K562 (cell line): Measurements from ENCODE around the gene UTRN. TPM values are rescaled to one million over a fixed set of nuclear protein-coding genes. Genes with fewer than 3 reads are reported as not detected.

Experiments used
- ATAC-seq: fragments of 200-7000 bp; cut with Tn5 transposase; 3 replicates; pipeline ENCODE4 v1.9.1; 2020; ENCODE audit warnings: moderate library complexity
- BruUV-seq: library from RNA; stranded (reverse); fragments of 400-500 nt; replicated peaks from 2 replicates; lab custom pipeline; 2021; lab: Mats Ljungman, UMichigan
- CTCF ChIA-PET: fragments of 300-600 bp; formaldehyde crosslinking; extraction: SDS; loops from one replicate; lab custom pipeline; 2021; ENCODE audit warnings: low intra/inter-chr PET ratio; lab: Yijun Ruan, JAX
- POLR2A ChIA-PET: fragments of 300-600, 350-650 bp; sonication (Branson Sonifier 250); formaldehyde crosslinking; extraction: SDS; loops from one replicate; lab custom pipeline; 2021; ENCODE audit warnings: antibody characterized with exemption, inconsistent platforms; lab: Yijun Ruan, JAX
- DNase-seq, 4 experiments: peaks; one replicate each; pipeline versions ENCODE4 v3.0.0 to v3.0.0-alpha.2; 2011 to 2018; ENCODE audit warnings: low spot score in 3 of 4, mixed read lengths in 3 of 4; ENCODE audit errors: extremely low read depth in 1 of 4
- FAIRE-seq: peaks from 2 replicates; lab custom pipeline; 2011; peaks lifted over from hg19 to GRCh38; lab: Jason Lieb, UNC
- H2AFZ ChIP-seq: 2 replicates; pipeline ENCODE4 v1.6.0; 2011; ENCODE audit warnings: low read depth, low read length, control low read depth, inconsistent platforms
- H3K27ac ChIP-seq: fragments of 200-600 bp; 3 replicates; pipeline ENCODE4 v1.8.0; 2011; ENCODE audit warnings: low read depth, mild to moderate bottlenecking, control low read depth, inconsistent platforms, low read length, moderate library complexity, mixed read lengths; ENCODE audit errors: extremely low read depth
- H3K27me3 ChIP-seq, 2 experiments: fragments of 300-600 bp in 1 of 2; 2 replicates in 1 of 2; 3 replicates in 1 of 2; pipeline versions ENCODE4 v1.6.0 to v1.8.0; 2011; ENCODE audit warnings: inconsistent platforms in 2 of 2, low read length in 2 of 2, mild to moderate bottlenecking in 1 of 2, mixed read lengths in 1 of 2, moderate library complexity in 1 of 2; ENCODE audit not compliant: control insufficient read depth in 2 of 2, insufficient read depth in 2 of 2
- H3K36me3 ChIP-seq: fragments of 300-600 bp; 3 replicates; pipeline ENCODE4 v1.8.0; 2011; ENCODE audit warnings: mild to moderate bottlenecking, low read length, inconsistent platforms; ENCODE audit not compliant: control insufficient read depth, insufficient read depth
- H3K4me1 ChIP-seq, 2 experiments: fragments of 200-600 bp in 1 of 2; replicated peaks in 1 of 2; 2 replicates in 1 of 2; 3 replicates in 1 of 2; pipeline versions ENCODE4 v1.5.1 to v1.8.0; 2011; ENCODE audit warnings: inconsistent platforms in 2 of 2, low read length in 2 of 2, mild to moderate bottlenecking in 1 of 2, mixed read lengths in 1 of 2, moderate library complexity in 1 of 2; ENCODE audit not compliant: control insufficient read depth in 2 of 2, insufficient read depth in 2 of 2
- H3K4me2 ChIP-seq: 2 replicates; pipeline ENCODE4 v1.6.1; 2011; ENCODE audit warnings: low read length, control low read depth, inconsistent platforms, mixed read lengths; ENCODE audit not compliant: insufficient read depth
- H3K4me3 ChIP-seq: fragments of 200-600 bp; sonication (generic), shearing (Covaris generic); 2 replicates; pipeline ENCODE4 v1.5.1; 2016; ENCODE audit warnings: control low read depth, inconsistent platforms
- H3K79me2 ChIP-seq: fragments of 200-600 bp; 3 replicates; pipeline ENCODE4 v1.8.0; 2011; ENCODE audit warnings: low read length, inconsistent platforms; ENCODE audit not compliant: control insufficient read depth, insufficient read depth
- H3K9ac ChIP-seq, 2 experiments: 2 replicates each; pipeline versions ENCODE4 v1.6.0 to v1.6.1; 2011; ENCODE audit warnings: low read depth in 2 of 2, low read length in 2 of 2, control low read depth in 1 of 2, inconsistent platforms in 1 of 2, mild to moderate bottlenecking in 1 of 2, mixed read lengths in 1 of 2; ENCODE audit not compliant: insufficient read depth in 1 of 2
- H3K9me1 ChIP-seq: one replicate; pipeline ENCODE4 v1.6.0; 2011; ENCODE audit warnings: inconsistent platforms, mild to moderate bottlenecking, low read length, moderate library complexity; ENCODE audit not compliant: control insufficient read depth, insufficient read depth
- H3K9me3 ChIP-seq: replicated peaks from 2 replicates; pipeline ENCODE4 v1.5.1; 2011; ENCODE audit warnings: low read depth, low read length, inconsistent platforms; ENCODE audit not compliant: control insufficient read depth, insufficient read depth
- H4K20me1 ChIP-seq: replicated peaks from 2 replicates; pipeline ENCODE4 v1.6.1; 2011; ENCODE audit warnings: low read length, inconsistent platforms, mixed read lengths; ENCODE audit not compliant: control insufficient read depth, insufficient read depth
- ELF2 ChIP-seq: fragments of 250-450 bp; sonication (Bioruptor Pico); IDR thresholded peaks from 2 replicates; pipeline ENCODE4 v1.5.0; 2021; ENCODE audit warnings: mild to moderate bottlenecking
- GABPB1 ChIP-seq: sonication (generic); formaldehyde crosslinking; IDR thresholded peaks from 2 replicates; pipeline ENCODE4 v1.8.0; 2022; ENCODE audit warnings: mild to moderate bottlenecking, missing genetic modification reagents
- HNRNPK ChIP-seq: fragments of 200-400 bp; formaldehyde crosslinking; IDR thresholded peaks from one replicate; pipeline ENCODE4 v1.6.1; 2018; ENCODE audit warnings: mild to moderate bottlenecking, low read depth, low read length; ENCODE audit not compliant: poor library complexity, severe bottlenecking
- HOMEZ ChIP-seq: fragments of 250-450 bp; sonication (Bioruptor Pico); IDR thresholded peaks from 2 replicates; pipeline ENCODE4 v1.4.0; 2020; ENCODE audit warnings: mild to moderate bottlenecking, moderate library complexity
- SREBF2 ChIP-seq: sonication (generic); formaldehyde crosslinking; IDR thresholded peaks from 2 replicates; pipeline ENCODE4 v1.4.0; 2020; ENCODE audit warnings: mild to moderate bottlenecking, missing genetic modification reagents
- ZNF24 ChIP-seq: fragments of 450-650 bp; IDR thresholded peaks from 2 replicates; pipeline ENCODE4 v1.6.1; 2016
- ZNF311 ChIP-seq: fragments of 250-450 bp; sonication (Bioruptor Pico); IDR thresholded peaks from 2 replicates; pipeline ENCODE4 v1.4.0; 2020; ENCODE audit warnings: mild to moderate bottlenecking, moderate library complexity
- WGBS: fragments of 100-300 bp; shearing (Covaris generic); methylation state at CpG from one replicate; pipeline ENCODE4 v1.1.6; 2016; ENCODE audit warnings: low coverage, mixed read lengths; ENCODE audit not compliant: insufficient coverage; ENCODE audit errors: missing lambda C conversion rate; 5-methylcytosine and 5-hydroxymethylcytosine counted together
- in situ Hi-C: fragments of 300-500 bp; cut with MboI; formaldehyde crosslinking; loops from 4 replicates; pipeline ENCODE4 v1.15.0; 2018; ENCODE audit warnings: inconsistent platforms, mixed read lengths
- intact Hi-C: fragments of 100-400 bp; cut with micrococcal nuclease; formaldehyde crosslinking; loops from 2 replicates; pipeline ENCODE4 v1.14.2; 2022
- polyA plus RNA-seq, 8 experiments: library from polyadenylated mRNA; depleted of rRNA in 4 of 8; stranded (reverse) in 5 of 8; unstranded in 3 of 8; fragments of >200 nt; fragmentation: Nextera tagmentation in 2 of 8; fragmentation: Illumina TruSeq in 1 of 8; extraction: Ambion mirVana in 2 of 8; extraction: Trizol in 1 of 8; gene quantifications; 2 replicates each; pipeline versions ENCODE4 v1.2.1 to v1.2.3, GENCODE V29; 2011 to 2014; ENCODE audit warnings: inconsistent platforms in 1 of 8, missing spikeins in 1 of 8
- total RNA-seq, 7 experiments: library from RNA; depleted of rRNA in 6 of 7; stranded (reverse); fragments of >200 nt in 6 of 7; fragmentation: Illumina TruSeq in 2 of 7; extraction: Trizol in 2 of 7; gene quantifications; 2 replicates each; pipeline versions ENCODE4 v1.2.1 to v1.2.3, GENCODE V29; 2011 to 2021; ENCODE audit warnings: low replicate concordance in 1 of 7

Gene UTRN
- total and polyA plus RNA-seq, 9 of the 15 experiments (the other 6 are each of a cell fraction or from before 2014, with no cell fraction given) = 0.94 to 22.4 (median 10.0) TPM

GRCh38 chr6:144283646-144284477 lies 1.3 kb upstream of the UTRN start:
- TSS peak; percentile 39 for BruUV-seq
- no peaks in the 10 kb centered on the region for H4K20me1 ChIP-seq
- H3K27ac ChIP-seq = no peak overlapping the region
- CTCF ChIA-PET = no interaction called here
- POLR2A ChIA-PET = no interaction called here
- H3K9me3 ChIP-seq = no peaks in the 10 kb centered on the region
- peaks cover 34 to 35% of the 10 kb centered on the region in 2 experiments for H3K27me3 ChIP-seq
- in situ Hi-C loops (no loop called here), intact Hi-C loops (no loop called here)
- no peak overlapping the region for H3K9ac ChIP-seq
- H3K79me2 ChIP-seq = no peaks in the 10 kb centered on the region
- 7% methylated on average over 13 of the region's 13 CpGs for WGBS
- H3K4me3 ChIP-seq = no peak overlapping the region
- H2AFZ ChIP-seq = no peak overlapping the region
- no peak for TF ChIP-seq HNRNPK
- no peak for TF ChIP-seq HOMEZ
- no peak for TF ChIP-seq GABPB1 (CRISPR knock-in tag)
- no peak for TF ChIP-seq ELF2 (CRISPR knock-in tag)
- TF ChIP-seq ZNF311 (CRISPR knock-in tag) = no peak
- peak; percentile 55; the same call in 1 of the 2 replicates for TF ChIP-seq ZNF24
- no peak for TF ChIP-seq SREBF2 (CRISPR knock-in tag)
- FAIRE-seq (no peak), DNase-seq (no peak), ATAC-seq (no peak)
- H3K9me1 ChIP-seq = no peaks in the 10 kb centered on the region
- H3K36me3 ChIP-seq = no peaks in the 10 kb centered on the region
- H3K4me1 ChIP-seq = peaks cover 0 to 27% of the 10 kb centered on the region in 2 experiments; a peak in 3 of 5 replicates
- H3K4me2 ChIP-seq = peak overlapping the region; percentile 30; the same call in 1 of the 2 replicates
